Bronchial epithelial cell (primary cell): ENCODE data around the gene OR2H1. TPM values are rescaled to one million over a fixed set of nuclear protein-coding genes. Genes with fewer than 3 reads are reported as not detected.

Experiments
- DNase-seq: peaks from one replicate; pipeline ENCODE4 v3.0.0-alpha.2; 2010; ENCODE audit warnings: low read depth
- FAIRE-seq: peaks from 2 replicates; lab custom pipeline; 2011; peaks lifted over from hg19 to GRCh38; lab: Jason Lieb, UNC
- H3K27me3 ChIP-seq: 2 replicates; pipeline ENCODE4 v1.5.1; 2011; ENCODE audit warnings: low read length; ENCODE audit not compliant: control insufficient read depth, insufficient read depth
- H3K36me3 ChIP-seq: 2 replicates; pipeline ENCODE4 v1.5.1; 2011; ENCODE audit warnings: low read length; ENCODE audit not compliant: control insufficient read depth, insufficient read depth
- H3K4me3 ChIP-seq: 2 replicates; pipeline ENCODE4 v1.5.1; 2011; ENCODE audit warnings: mild to moderate bottlenecking, low read depth, low read length, control low read depth
- total RNA-seq: library from RNA; depleted of rRNA; stranded (reverse); fragments of >200 nt; gene quantifications from 2 replicates; pipeline ENCODE4 v1.2.1, GENCODE V29; 2014
- TF ChIP-seq, protein P1 (sequence below): IDR thresholded peaks from 2 replicates; pipeline ENCODE4 v1.5.1; 2011; ENCODE audit warnings: mild to moderate bottlenecking, moderate library complexity, low read length, control low read depth, inconsistent platforms; ENCODE audit not compliant: insufficient read depth, severe bottlenecking

OR2H1 gene
- total RNA-seq, 1 donor from 2014 or later = not detected

DNA sequence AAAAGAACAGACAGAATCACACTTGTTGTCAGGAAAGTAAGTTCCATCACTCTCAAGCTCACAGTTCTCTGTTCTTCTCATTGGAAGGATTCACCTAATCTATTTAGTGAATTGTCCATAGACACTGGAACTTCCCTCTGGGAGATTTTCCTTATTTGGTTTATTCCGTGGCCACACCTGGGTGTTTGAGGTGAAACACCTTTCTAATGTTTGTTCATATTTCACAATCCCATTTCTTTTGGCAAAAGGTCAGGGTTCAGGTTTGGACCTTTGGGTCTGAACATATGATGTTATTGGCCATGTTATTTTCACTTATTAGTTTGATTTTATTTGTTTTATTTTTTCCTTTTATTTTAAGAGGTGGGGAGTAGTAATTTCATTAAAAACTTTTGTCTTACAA lies 26.8 kb downstream of the OR2H1 start:
- FAIRE-seq (no peak), DNase-seq (no peak)
- H3K27me3 ChIP-seq = no peaks in the 10 kb centered on the region
- no peaks in the 10 kb centered on the region for H3K36me3 ChIP-seq
- no peak overlapping the region for H3K4me3 ChIP-seq
- TF ChIP-seq, protein P1, sequence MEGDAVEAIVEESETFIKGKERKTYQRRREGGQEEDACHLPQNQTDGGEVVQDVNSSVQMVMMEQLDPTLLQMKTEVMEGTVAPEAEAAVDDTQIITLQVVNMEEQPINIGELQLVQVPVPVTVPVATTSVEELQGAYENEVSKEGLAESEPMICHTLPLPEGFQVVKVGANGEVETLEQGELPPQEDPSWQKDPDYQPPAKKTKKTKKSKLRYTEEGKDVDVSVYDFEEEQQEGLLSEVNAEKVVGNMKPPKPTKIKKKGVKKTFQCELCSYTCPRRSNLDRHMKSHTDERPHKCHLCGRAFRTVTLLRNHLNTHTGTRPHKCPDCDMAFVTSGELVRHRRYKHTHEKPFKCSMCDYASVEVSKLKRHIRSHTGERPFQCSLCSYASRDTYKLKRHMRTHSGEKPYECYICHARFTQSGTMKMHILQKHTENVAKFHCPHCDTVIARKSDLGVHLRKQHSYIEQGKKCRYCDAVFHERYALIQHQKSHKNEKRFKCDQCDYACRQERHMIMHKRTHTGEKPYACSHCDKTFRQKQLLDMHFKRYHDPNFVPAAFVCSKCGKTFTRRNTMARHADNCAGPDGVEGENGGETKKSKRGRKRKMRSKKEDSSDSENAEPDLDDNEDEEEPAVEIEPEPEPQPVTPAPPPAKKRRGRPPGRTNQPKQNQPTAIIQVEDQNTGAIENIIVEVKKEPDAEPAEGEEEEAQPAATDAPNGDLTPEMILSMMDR = no peak

- TF ChIP-seq, protein P1 = no peak
- Histone ChIP-seq H3K4me3 (no peak overlapping the region), H3K27me3 (no peaks in the 10 kb centered on the region), H3K36me3 (no peaks in the 10 kb centered on the region)
- no peak for DNase-seq
- FAIRE-seq = no peak
Observed at GRCh38 chr6:29486577-29486976, 29.6 kb downstream of the OR2H1 start.

DNA sequence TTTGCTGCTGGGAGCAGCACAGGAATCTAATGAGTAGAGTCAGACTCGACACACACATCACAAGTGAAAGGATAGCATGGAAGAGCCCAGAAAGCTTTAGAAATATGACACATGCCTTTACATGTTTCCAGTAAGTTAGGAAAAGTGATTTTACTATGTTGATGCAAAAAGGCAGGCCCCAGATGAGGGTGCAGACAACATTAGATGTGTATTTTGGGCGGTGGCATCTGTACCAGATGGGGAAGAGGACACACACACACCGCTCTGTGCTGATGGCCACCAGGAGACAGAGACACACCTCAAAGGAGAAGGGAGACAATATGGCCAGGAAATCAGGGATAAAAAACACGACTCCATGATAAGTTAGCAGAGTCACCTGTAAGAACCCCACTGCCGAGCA lies 30.2 kb downstream of the OR2H1 start:
- H3K27me3 ChIP-seq = no peaks in the 10 kb centered on the region
- TF ChIP-seq, protein P1 = no peak
- H3K36me3 ChIP-seq = no peaks in the 10 kb centered on the region
- H3K4me3 ChIP-seq = no peak overlapping the region
- FAIRE-seq = peak; percentile 68
- DNase-seq = no peak

GRCh38 chr6:29487660-29488059 lies 30.7 kb downstream of the OR2H1 start, which contains the start of gene MAS1L:
Gene MAS1L, minus strand, starts transcription at chr6:29487956. Its CDS starts 54 bp downstream, at chr6:29487902.
- no peak within 1 kb of the TSS for H3K4me3 ChIP-seq
- H3K27me3 ChIP-seq = no peaks in the 10 kb centered on the region
- TF ChIP-seq, protein P1 = no peak
- DNase-seq (no peak), FAIRE-seq (no peak)
- H3K36me3 ChIP-seq = no peaks in the 10 kb centered on the region

GRCh38 chr6:29488874-29489273 lies 31.9 kb downstream of the OR2H1 start:
- Histone ChIP-seq H3K27me3 (no peaks in the 10 kb centered on the region), H3K4me3 (no peak overlapping the region), H3K36me3 (no peaks in the 10 kb centered on the region)
- no peak for DNase-seq
- TF ChIP-seq, protein P1 = no peak
- FAIRE-seq = no peak

DNA sequence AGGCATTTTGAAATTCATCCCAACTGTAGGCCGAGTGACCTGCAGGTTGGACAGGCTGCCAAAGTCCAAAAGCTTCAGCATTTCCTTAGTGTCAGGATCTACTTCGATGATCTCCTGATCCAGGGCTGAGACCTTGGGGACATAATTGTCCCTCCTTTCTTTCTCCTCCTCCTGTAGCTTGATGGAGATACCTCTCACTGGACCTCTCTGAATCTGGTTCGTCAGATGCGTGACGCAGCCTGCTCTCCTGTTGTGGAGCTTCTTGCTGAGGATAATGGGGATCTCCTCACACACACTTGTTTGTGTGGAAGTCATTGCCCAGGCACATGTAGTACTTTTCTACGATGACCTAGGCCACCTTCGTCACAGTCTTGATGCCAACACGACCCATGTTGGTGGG lies 32.3 kb downstream of the OR2H1 start:
- FAIRE-seq = no peak

More for the DNA sequence above, 32.3 kb downstream of the OR2H1 start:
- no peaks in the 10 kb centered on the region for H3K27me3 ChIP-seq
- H3K36me3 ChIP-seq = no peaks in the 10 kb centered on the region
- TF ChIP-seq, protein P1 = no peak
- DNase-seq = no peak
- H3K4me3 ChIP-seq = no peak overlapping the region
